ENCODE measurements around the gene CMSS1.
"Not testable (repeated sequence)": the region's sequence is repeated elsewhere in the genome, so short reads cannot be mapped to it uniquely, and the experiment has no call there.

The CMSS1 gene

GRCh38 chr3:100033184-100033583, 215.5 kb downstream of the CMSS1 start:
- no peak for DNase-seq

- no peak for DNase-seq
Measured at GRCh38 chr3:100033903-100034471, 216.3 kb downstream of the CMSS1 start.

GRCh38 chr3:100039075-100039474, 221.4 kb downstream of the CMSS1 start:
- no peak for DNase-seq

GRCh38 chr3:100040451-100041225, 223.0 kb downstream of the CMSS1 start:
- no peak for DNase-seq

GRCh38 chr3:100041328-100041749, 223.7 kb downstream of the CMSS1 start:
- no peak for DNase-seq

GRCh38 chr3:100042166-100042981, 224.7 kb downstream of the CMSS1 start:
- DNase-seq = no peak

GRCh38 chr3:100043271-100043670, 225.6 kb downstream of the CMSS1 start:
- DNase-seq = no peak

- DNase-seq = no peak
Measured at GRCh38 chr3:100044369-100044768, 226.7 kb downstream of the CMSS1 start.

GRCh38 chr3:100045696-100046095, 228.0 kb downstream of the CMSS1 start:
- no peak for DNase-seq

- DNase-seq = no peak
Measured at GRCh38 chr3:100046986-100047385, 229.3 kb downstream of the CMSS1 start.

GRCh38 chr3:100047455-100048141, 229.9 kb downstream of the CMSS1 start:
- no peak for DNase-seq

GRCh38 chr3:100048248-100048647, 230.6 kb downstream of the CMSS1 start:
- DNase-seq = no peak

- DNase-seq = not testable (repeated sequence)
Measured at GRCh38 chr3:100051513-100051912, 233.9 kb downstream of the CMSS1 start.

GRCh38 chr3:100053951-100054620, 236.4 kb downstream of the CMSS1 start:
- DNase-seq = no peak

GRCh38 chr3:100057716-100058575, 240.3 kb downstream of the CMSS1 start:
- no peak for DNase-seq

- DNase-seq = no peak
Measured at GRCh38 chr3:100059472-100059871, 241.8 kb downstream of the CMSS1 start.

GRCh38 chr3:100060685-100061484, 243.2 kb downstream of the CMSS1 start:
- no peak for DNase-seq

GRCh38 chr3:100062665-100063064, 245.0 kb downstream of the CMSS1 start:
- no peak for DNase-seq

- no peak for DNase-seq
Measured at GRCh38 chr3:100063929-100064461, 246.3 kb downstream of the CMSS1 start.

- DNase-seq = no peak
Measured at GRCh38 chr3:100067589-100067988, 249.9 kb downstream of the CMSS1 start.

Data from activated gamma-delta T cell treated with Interleukin-2 at 50 U/mL for 16 hours (primary cell).